HEK293 (cell line): ENCODE data around the gene NAA80.

Experiments
- CTCF ChIA-PET: fragments of 350-600 bp; formaldehyde crosslinking; extraction: SDS; loops from one replicate; lab custom pipeline; 2021; ENCODE audit warnings: antibody characterized with exemption; lab: Yijun Ruan, JAX
- POLR2A ChIA-PET: fragments of 300-600 bp; formaldehyde crosslinking; extraction: SDS; loops from one replicate; lab custom pipeline; 2020; ENCODE audit warnings: antibody characterized with exemption, inconsistent platforms; lab: Yijun Ruan, JAX
- H3K27ac ChIP-seq: fragments of 200-500 bp; sonication (Bioruptor generic); 2 replicates; pipeline ENCODE4 v1.5.1; 2014; ENCODE audit warnings: low read depth, low read length, control low read depth, inconsistent platforms; ENCODE audit errors: extremely low read depth
- H3K36me3 ChIP-seq, 2 experiments: fragments of 200-500 bp in 1 of 2; sonication (Bioruptor generic) in 1 of 2; 1 replicate in 1 of 2; 2 replicates in 1 of 2; pipeline ENCODE4 v1.5.1; 2014 to 2017; ENCODE audit warnings: inconsistent platforms in 2 of 2, low read length in 2 of 2; ENCODE audit not compliant: control insufficient read depth in 2 of 2, insufficient read depth in 1 of 2
- H3K4me1 ChIP-seq: fragments of 200-500 bp; sonication (Bioruptor generic); 2 replicates; pipeline ENCODE4 v1.5.1; 2014; ENCODE audit warnings: mild to moderate bottlenecking, low read length, inconsistent platforms; ENCODE audit not compliant: control insufficient read depth, insufficient read depth
- H3K4me3 ChIP-seq: 2 replicates; pipeline ENCODE4 v1.5.1; 2011; ENCODE audit warnings: low read depth, mild to moderate bottlenecking, control low read depth, low read length, moderate library complexity
- H3K9me3 ChIP-seq: fragments of 200-500 bp; sonication (Bioruptor generic); 2 replicates; pipeline ENCODE4 v1.5.1; 2014; ENCODE audit warnings: low read depth, low read length, inconsistent platforms; ENCODE audit not compliant: control insufficient read depth, insufficient read depth
- KLF8 ChIP-seq: fragments of 450-650 bp; formaldehyde crosslinking; IDR thresholded peaks from 2 replicates; pipeline ENCODE4 v1.5.1; 2016; ENCODE audit warnings: missing biosample characterization, missing genetic modification characterization
- SCRT1 ChIP-seq: fragments of 450-650 bp; formaldehyde crosslinking; IDR thresholded peaks from 2 replicates; pipeline ENCODE4 v1.5.1; 2016; ENCODE audit warnings: missing biosample characterization, missing genetic modification characterization, borderline replicate concordance
- SP7 ChIP-seq: fragments of 450-650 bp; formaldehyde crosslinking; IDR thresholded peaks from 2 replicates; pipeline ENCODE4 v1.5.1; 2016; ENCODE audit warnings: missing biosample characterization, missing genetic modification characterization
- TCF7L2 ChIP-seq: IDR thresholded peaks from 2 replicates; pipeline ENCODE4 v1.6.1; 2011; ENCODE audit warnings: low read depth, mild to moderate bottlenecking, inconsistent platforms, low read length, moderate library complexity, borderline replicate concordance
- ZBTB8A ChIP-seq: fragments of 450-650 bp; formaldehyde crosslinking; IDR thresholded peaks from 2 replicates; pipeline ENCODE4 v1.5.1; 2016; ENCODE audit warnings: missing biosample characterization, missing genetic modification characterization
- ZFP37 ChIP-seq: fragments of 450-650 bp; formaldehyde crosslinking; IDR thresholded peaks from 2 replicates; pipeline ENCODE4 v1.5.1; 2016; ENCODE audit warnings: missing biosample characterization, missing genetic modification characterization
- ZNF19 ChIP-seq: fragments of 450-650 bp; formaldehyde crosslinking; IDR thresholded peaks from 2 replicates; pipeline ENCODE4; 2016; ENCODE audit warnings: missing biosample characterization, missing genetic modification characterization, low read depth
- ZNF292 ChIP-seq: fragments of 450-650 bp; formaldehyde crosslinking; IDR thresholded peaks from 2 replicates; pipeline ENCODE4 v1.5.1; 2016; ENCODE audit warnings: low read depth, missing biosample characterization, missing genetic modification characterization, borderline replicate concordance
- ZNF416 ChIP-seq: fragments of 450-650 bp; formaldehyde crosslinking; IDR thresholded peaks from 2 replicates; pipeline ENCODE4 v1.5.1; 2016; ENCODE audit warnings: missing biosample characterization, missing genetic modification characterization
- ZNF549 ChIP-seq: fragments of 450-650 bp; IDR thresholded peaks from 2 replicates; pipeline ENCODE4 v1.5.1; 2018; ENCODE audit warnings: missing biosample characterization, missing genetic modification characterization, mild to moderate bottlenecking, inconsistent platforms, moderate library complexity
- ZNF621 ChIP-seq: fragments of 450-650 bp; formaldehyde crosslinking; IDR thresholded peaks from 2 replicates; pipeline ENCODE4 v1.5.1; 2017; ENCODE audit warnings: missing biosample characterization, missing genetic modification characterization
- ZNF658 ChIP-seq: fragments of 450-650 bp; formaldehyde crosslinking; IDR thresholded peaks from 2 replicates; pipeline ENCODE4; 2016; ENCODE audit warnings: missing biosample characterization, missing genetic modification characterization
- TF ChIP-seq, protein P1 (sequence below): fragments of 450-650 bp; formaldehyde crosslinking; IDR thresholded peaks from 2 replicates; pipeline ENCODE4 v1.5.1; 2016; ENCODE audit warnings: missing biosample characterization, missing genetic modification characterization
- TF ChIP-seq, protein P2 (sequence below): fragments of 450-650 bp; formaldehyde crosslinking; IDR thresholded peaks from 2 replicates; pipeline ENCODE4 v1.5.1; 2016; ENCODE audit warnings: missing biosample characterization, missing genetic modification characterization, borderline replicate concordance
- TF ChIP-seq, protein P3 (sequence below): fragments of 450-650 bp; IDR thresholded peaks from 2 replicates; pipeline ENCODE4 v1.5.1; 2018; ENCODE audit warnings: missing biosample characterization, missing genetic modification characterization
- TF ChIP-seq, protein P4 (sequence below): fragments of 450-650 bp; formaldehyde crosslinking; IDR thresholded peaks from 2 replicates; pipeline ENCODE4 v1.5.1; 2016; ENCODE audit warnings: missing biosample characterization, missing genetic modification characterization
- TF ChIP-seq, protein P5 (sequence below): fragments of 450-650 bp; formaldehyde crosslinking; IDR thresholded peaks from 2 replicates; pipeline ENCODE4 v1.5.1; 2016; ENCODE audit warnings: missing biosample characterization, missing genetic modification characterization
- TF ChIP-seq, protein P6 (sequence below): fragments of 450-650 bp; IDR thresholded peaks from 2 replicates; pipeline ENCODE4 v1.5.1; 2018; ENCODE audit warnings: missing biosample characterization, mild to moderate bottlenecking, missing genetic modification characterization
- TF ChIP-seq, protein P7 (sequence below): fragments of 450-650 bp; formaldehyde crosslinking; IDR thresholded peaks from 2 replicates; pipeline ENCODE4 v1.5.1; 2016; ENCODE audit warnings: missing biosample characterization, missing genetic modification characterization, low read depth
- TF ChIP-seq, protein P8 (sequence below): fragments of 450-650 bp; formaldehyde crosslinking; IDR thresholded peaks from 2 replicates; pipeline ENCODE4 v1.5.1; 2016; ENCODE audit warnings: missing biosample characterization, missing genetic modification characterization

NAA80 gene, protein sequence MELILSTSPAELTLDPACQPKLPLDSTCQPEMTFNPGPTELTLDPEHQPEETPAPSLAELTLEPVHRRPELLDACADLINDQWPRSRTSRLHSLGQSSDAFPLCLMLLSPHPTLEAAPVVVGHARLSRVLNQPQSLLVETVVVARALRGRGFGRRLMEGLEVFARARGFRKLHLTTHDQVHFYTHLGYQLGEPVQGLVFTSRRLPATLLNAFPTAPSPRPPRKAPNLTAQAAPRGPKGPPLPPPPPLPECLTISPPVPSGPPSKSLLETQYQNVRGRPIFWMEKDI

DNA sequence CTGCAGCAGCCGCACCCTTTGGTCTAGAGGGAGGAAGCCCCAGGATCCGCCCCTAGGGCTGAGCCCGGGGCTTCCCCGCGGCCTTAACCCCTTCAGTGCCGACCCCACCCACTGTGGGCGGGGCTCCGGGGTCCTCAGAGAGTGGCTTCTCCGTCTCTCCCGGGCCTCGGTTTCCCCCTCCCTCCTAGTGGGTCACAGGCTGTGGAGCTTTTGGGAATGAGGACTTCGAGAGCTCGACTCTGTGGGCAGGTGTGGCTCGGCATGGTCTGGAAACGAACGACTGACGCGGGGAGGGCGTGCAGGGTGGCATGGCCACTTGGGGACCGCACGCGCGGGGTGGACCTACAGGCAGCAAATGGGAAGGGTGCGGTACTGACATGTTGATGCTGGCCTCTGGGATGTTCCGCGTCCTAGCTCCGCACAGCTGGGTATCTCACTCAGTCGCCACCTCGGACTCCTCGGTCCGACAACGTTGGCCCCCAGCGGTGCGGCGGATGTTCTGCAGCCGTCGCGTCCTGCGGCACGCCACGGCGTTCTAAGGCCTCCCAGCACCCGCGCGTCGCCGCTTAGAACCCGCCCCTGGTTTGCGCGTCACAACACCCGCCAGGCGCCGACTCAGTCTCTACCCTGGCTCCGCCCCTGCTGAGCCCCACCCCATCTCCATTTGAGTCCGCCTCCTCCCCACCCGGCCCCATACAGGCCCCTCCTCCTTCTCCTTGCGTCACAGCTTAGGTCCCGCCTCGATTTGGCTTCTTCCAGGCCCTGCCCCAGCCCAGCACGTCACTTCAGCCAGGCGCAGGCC, at the start of gene NAA80, which contains the start of gene HYAL3:
TSS of gene NAA80 (minus strand) at position 570 of the 802 bp plus-strand sequence. CDS start 1,942 bp downstream, outside the sequence.
TSS of gene HYAL3 (minus strand) at position 570 of the 802 bp plus-strand sequence. CDS start 3,803 bp downstream, outside the sequence.
- POLR2A ChIA-PET = interaction anchor here (0.6 to 2.2 kb wide), 17 partner anchors 9 to 270 kb away, joined by 3 to 34 read pairs (median 4); partner anchors contain the start of genes CYB561D2, GNAI2, HEMK1 and LSMEM2
- CTCF ChIA-PET = interaction anchor here (0.6 to 2.0 kb wide), 9 partner anchors 18 to 89 kb away, joined by 3 to 7 read pairs (median 4); partner anchors contain the start of gene HYAL2
- Histone ChIP-seq H3K4me1 (no peaks in the 10 kb centered on the region), H3K36me3 (peaks cover 0 to 4% of the 10 kb centered on the region in 2 experiments; a peak in 1 of 3 replicates), H3K9me3 (no peaks in the 10 kb centered on the region), H3K4me3 (peak within 1 kb of the TSS; percentile 69), H3K27ac (peak within 1 kb of the TSS; percentile 56)
- TF ChIP-seq, protein P1, sequence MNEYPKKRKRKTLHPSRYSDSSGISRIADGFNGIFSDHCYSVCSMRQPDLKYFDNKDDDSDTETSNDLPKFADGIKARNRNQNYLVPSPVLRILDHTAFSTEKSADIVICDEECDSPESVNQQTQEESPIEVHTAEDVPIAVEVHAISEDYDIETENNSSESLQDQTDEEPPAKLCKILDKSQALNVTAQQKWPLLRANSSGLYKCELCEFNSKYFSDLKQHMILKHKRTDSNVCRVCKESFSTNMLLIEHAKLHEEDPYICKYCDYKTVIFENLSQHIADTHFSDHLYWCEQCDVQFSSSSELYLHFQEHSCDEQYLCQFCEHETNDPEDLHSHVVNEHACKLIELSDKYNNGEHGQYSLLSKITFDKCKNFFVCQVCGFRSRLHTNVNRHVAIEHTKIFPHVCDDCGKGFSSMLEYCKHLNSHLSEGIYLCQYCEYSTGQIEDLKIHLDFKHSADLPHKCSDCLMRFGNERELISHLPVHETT (tag by site-specific recombination) = no peak
- TF ChIP-seq, protein P2, sequence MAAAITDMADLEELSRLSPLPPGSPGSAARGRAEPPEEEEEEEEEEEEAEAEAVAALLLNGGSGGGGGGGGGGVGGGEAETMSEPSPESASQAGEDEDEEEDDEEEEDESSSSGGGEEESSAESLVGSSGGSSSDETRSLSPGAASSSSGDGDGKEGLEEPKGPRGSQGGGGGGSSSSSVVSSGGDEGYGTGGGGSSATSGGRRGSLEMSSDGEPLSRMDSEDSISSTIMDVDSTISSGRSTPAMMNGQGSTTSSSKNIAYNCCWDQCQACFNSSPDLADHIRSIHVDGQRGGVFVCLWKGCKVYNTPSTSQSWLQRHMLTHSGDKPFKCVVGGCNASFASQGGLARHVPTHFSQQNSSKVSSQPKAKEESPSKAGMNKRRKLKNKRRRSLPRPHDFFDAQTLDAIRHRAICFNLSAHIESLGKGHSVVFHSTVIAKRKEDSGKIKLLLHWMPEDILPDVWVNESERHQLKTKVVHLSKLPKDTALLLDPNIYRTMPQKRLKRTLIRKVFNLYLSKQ = no peak
- TF ChIP-seq, protein P3, sequence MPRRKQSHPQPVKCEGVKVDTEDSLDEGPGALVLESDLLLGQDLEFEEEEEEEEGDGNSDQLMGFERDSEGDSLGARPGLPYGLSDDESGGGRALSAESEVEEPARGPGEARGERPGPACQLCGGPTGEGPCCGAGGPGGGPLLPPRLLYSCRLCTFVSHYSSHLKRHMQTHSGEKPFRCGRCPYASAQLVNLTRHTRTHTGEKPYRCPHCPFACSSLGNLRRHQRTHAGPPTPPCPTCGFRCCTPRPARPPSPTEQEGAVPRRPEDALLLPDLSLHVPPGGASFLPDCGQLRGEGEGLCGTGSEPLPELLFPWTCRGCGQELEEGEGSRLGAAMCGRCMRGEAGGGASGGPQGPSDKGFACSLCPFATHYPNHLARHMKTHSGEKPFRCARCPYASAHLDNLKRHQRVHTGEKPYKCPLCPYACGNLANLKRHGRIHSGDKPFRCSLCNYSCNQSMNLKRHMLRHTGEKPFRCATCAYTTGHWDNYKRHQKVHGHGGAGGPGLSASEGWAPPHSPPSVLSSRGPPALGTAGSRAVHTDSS (tag by site-specific recombination) = no peak
- no peak; the same call in 1 of the 2 replicates for TF ChIP-seq ZBTB8A (tag by site-specific recombination)
- TF ChIP-seq SCRT1 (tag by site-specific recombination) = no peak
- TF ChIP-seq, protein P4, sequence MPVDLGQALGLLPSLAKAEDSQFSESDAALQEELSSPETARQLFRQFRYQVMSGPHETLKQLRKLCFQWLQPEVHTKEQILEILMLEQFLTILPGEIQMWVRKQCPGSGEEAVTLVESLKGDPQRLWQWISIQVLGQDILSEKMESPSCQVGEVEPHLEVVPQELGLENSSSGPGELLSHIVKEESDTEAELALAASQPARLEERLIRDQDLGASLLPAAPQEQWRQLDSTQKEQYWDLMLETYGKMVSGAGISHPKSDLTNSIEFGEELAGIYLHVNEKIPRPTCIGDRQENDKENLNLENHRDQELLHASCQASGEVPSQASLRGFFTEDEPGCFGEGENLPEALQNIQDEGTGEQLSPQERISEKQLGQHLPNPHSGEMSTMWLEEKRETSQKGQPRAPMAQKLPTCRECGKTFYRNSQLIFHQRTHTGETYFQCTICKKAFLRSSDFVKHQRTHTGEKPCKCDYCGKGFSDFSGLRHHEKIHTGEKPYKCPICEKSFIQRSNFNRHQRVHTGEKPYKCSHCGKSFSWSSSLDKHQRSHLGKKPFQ (tag by site-specific recombination) = no peak
- TF ChIP-seq, protein P5, sequence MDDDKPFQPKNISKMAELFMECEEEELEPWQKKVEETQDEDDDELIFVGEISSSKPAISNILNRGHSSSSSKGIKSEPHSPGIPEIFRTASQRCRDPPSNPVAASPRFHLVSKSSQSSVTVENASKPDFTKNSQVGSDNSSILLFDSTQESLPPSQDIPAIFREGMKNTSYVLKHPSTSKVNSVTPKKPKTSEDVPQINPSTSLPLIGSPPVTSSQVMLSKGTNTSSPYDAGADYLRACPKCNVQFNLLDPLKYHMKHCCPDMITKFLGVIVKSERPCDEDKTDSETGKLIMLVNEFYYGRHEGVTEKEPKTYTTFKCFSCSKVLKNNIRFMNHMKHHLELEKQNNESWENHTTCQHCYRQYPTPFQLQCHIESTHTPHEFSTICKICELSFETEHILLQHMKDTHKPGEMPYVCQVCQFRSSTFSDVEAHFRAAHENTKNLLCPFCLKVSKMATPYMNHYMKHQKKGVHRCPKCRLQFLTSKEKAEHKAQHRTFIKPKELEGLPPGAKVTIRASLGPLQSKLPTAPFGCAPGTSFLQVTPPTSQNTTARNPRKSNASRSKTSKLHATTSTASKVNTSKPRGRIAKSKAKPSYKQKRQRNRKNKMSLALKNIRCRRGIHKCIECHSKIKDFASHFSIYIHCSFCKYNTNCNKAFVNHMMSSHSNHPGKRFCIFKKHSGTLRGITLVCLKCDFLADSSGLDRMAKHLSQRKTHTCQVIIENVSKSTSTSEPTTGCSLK (tag by site-specific recombination) = no peak
- no peak for TF ChIP-seq TCF7L2
- TF ChIP-seq ZFP37 (tag by site-specific recombination) = peak; percentile 67; the same call in 1 of the 2 replicates
- TF ChIP-seq ZNF549 (tag by site-specific recombination) = no peak
- no peak for TF ChIP-seq ZNF621 (tag by site-specific recombination)
- no peak for TF ChIP-seq ZNF19 (tag by site-specific recombination)
- no peak for TF ChIP-seq ZNF658 (tag by site-specific recombination)
- TF ChIP-seq, protein P6, sequence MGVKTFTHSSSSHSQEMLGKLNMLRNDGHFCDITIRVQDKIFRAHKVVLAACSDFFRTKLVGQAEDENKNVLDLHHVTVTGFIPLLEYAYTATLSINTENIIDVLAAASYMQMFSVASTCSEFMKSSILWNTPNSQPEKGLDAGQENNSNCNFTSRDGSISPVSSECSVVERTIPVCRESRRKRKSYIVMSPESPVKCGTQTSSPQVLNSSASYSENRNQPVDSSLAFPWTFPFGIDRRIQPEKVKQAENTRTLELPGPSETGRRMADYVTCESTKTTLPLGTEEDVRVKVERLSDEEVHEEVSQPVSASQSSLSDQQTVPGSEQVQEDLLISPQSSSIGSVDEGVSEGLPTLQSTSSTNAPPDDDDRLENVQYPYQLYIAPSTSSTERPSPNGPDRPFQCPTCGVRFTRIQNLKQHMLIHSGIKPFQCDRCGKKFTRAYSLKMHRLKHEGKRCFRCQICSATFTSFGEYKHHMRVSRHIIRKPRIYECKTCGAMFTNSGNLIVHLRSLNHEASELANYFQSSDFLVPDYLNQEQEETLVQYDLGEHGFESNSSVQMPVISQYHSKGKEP = no peak
- TF ChIP-seq KLF8 = peak; percentile 59; the same call in 1 of the 2 replicates
- TF ChIP-seq SP7 (tag by site-specific recombination) = peak; percentile 62
- TF ChIP-seq, protein P7, sequence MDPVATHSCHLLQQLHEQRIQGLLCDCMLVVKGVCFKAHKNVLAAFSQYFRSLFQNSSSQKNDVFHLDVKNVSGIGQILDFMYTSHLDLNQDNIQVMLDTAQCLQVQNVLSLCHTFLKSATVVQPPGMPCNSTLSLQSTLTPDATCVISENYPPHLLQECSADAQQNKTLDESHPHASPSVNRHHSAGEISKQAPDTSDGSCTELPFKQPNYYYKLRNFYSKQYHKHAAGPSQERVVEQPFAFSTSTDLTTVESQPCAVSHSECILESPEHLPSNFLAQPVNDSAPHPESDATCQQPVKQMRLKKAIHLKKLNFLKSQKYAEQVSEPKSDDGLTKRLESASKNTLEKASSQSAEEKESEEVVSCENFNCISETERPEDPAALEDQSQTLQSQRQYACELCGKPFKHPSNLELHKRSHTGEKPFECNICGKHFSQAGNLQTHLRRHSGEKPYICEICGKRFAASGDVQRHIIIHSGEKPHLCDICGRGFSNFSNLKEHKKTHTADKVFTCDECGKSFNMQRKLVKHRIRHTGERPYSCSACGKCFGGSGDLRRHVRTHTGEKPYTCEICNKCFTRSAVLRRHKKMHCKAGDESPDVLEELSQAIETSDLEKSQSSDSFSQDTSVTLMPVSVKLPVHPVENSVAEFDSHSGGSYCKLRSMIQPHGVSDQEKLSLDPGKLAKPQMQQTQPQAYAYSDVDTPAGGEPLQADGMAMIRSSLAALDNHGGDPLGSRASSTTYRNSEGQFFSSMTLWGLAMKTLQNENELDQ (tag by site-specific recombination) = no peak
- TF ChIP-seq, protein P8, sequence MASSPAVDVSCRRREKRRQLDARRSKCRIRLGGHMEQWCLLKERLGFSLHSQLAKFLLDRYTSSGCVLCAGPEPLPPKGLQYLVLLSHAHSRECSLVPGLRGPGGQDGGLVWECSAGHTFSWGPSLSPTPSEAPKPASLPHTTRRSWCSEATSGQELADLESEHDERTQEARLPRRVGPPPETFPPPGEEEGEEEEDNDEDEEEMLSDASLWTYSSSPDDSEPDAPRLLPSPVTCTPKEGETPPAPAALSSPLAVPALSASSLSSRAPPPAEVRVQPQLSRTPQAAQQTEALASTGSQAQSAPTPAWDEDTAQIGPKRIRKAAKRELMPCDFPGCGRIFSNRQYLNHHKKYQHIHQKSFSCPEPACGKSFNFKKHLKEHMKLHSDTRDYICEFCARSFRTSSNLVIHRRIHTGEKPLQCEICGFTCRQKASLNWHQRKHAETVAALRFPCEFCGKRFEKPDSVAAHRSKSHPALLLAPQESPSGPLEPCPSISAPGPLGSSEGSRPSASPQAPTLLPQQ = peak; percentile 50; the same call in 1 of the 2 replicates
- TF ChIP-seq ZNF292 = no peak
- TF ChIP-seq ZNF416 = no peak
